GM19099 (cell line): ENCODE results near the gene MCOLN1.

Experiments
- POLR2A ChIP-seq: IDR thresholded peaks from 3 replicates; pipeline ENCODE4 v1.6.1; 2011; ENCODE audit warnings: low read depth; ENCODE audit not compliant: insufficient read length; ENCODE audit errors: extremely low read depth

Gene MCOLN1

DNA sequence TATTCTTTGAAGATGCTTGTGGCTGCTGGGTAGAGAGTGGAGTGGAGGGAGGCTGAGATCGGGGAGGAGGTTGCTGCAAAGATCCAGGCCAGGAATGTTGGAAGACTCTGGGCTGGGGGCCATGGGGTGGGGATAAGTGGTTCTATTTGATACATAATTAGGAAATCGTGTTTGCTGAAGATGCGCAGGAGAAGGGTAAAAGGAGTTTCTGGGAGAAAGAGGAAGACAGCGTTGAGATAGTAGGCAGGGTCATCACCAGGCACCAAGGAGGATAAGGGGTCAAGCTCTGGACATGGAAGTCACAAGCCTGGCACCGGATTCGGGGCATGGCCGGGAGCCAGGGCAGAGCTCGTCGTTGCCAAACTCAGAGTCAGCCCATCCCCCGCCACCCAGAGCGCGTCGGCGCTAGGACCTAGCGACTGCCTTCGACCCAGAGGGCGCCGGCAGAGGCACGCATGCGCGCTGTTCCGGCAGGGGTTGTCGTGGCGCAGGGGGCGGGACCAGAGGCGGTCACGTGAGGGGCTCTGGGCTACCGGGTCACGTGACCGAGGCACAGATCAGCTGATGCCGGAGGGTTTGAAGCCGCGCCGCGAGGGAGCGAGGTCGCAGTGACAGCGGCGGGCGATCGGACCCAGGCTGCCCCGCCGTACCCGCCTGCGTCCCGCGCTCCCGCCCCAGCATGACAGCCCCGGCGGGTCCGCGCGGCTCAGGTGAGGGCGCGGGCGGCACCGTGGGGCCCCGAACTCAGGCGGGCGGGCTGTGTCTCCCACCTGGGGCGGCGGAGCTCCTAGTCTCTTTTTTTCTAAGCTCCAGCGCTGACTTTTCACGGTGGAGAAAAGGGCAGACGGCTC lies at the start of gene MCOLN1:
MCOLN1 (plus strand) TSS at position 553 of the 851 bp plus-strand sequence; CDS start at position 680, 127 bp downstream.
- peak; percentile 63 for TF ChIP-seq POLR2A

DNA sequence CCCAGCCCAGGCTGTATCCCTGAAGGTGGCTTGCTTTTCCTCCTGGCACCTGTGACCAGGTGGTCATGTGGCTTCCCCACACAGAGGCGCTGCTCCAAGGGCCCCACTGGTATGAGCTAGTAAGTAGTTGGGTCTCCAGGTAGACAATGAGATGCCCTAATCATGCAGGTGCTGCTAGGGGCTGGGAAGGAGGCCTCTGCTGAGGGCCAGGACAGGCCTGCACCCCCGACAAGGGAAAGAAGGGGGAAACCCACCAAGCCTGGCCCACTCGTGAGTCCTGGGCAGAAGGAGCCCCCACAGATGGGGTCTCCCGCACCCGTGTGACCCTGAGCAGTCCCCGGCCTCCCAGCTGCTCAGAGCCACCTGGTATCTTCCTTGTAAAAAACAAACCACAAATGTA lies 46.8 kb upstream of the MCOLN1 start:
- TF ChIP-seq POLR2A: no peak

DNA sequence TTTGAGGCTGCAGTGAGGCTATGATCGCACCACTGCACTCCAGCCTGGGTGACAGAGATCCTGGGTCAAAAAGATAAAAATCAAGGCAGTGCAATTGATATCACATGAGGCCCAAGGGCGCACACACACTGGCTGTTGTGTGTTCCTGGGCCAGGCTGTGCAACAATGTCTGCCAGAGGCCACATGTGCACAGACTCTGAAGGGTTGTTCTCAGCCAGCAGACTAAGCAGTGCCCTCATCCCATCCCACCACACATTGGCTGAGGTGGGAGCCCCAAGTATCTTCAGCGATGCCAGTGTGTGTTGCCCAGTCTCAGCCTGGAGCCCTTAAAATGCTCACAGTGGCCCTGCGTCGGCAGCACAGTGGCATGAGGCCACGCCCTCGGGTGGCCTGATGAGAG lies 46.2 kb upstream of the MCOLN1 start:
- TF ChIP-seq POLR2A: no peak

DNA sequence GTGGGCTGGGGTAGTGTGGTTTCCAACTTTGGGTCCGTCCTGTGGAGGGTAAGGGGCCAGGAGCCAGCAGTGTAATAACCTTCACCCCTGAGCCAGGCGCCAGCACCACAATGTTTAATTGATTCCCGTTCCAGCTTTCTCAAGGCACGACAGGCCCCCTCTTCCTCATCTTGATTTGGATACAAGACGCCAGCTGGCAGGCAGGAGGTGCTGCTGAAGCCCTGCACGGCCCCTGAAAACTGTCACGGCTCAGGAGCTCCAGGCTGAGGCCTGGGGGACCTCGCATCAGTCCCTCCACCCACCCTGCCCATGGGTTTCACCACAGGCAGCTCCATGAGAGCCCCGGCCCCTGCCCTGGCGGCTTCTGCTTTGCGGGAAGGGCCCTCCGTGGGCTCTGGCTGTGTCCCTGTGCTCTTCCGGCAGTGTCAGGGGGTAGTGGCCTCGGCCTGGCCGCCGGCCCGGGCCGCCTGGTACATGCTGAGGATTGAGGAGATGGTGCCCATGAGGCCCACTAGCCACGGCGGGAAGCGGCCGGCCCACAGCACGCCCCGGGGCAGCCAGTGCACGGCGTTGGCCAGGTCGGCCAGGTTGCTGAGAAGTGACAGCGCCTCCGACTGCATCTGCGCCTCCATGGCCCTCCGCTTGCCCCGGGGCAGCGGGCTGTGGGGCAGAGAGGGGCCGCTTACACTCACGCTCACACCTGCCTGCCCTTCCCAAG lies 45.5 kb upstream of the MCOLN1 start:
- no peak for TF ChIP-seq POLR2A

DNA sequence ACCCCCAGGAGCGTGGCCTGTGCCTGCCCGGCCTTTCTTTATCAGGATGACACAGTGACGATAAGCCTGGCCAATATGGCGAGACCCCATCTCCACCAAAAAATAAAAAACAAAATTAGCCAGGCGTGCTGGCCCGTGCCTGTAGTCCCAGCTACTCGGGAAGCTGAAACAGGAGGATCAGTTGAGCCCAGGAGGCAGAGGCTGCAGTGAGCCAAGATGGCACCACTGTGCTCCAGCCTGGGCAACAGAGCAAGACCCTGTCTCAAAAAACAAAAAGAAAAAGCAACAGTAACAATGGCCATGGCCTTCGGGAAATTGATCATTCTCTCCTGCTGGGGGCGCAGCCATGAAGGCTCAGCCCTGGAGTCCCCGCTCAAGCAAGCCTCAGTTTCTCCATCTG lies 44.7 kb upstream of the MCOLN1 start:
- no peak for TF ChIP-seq POLR2A

DNA sequence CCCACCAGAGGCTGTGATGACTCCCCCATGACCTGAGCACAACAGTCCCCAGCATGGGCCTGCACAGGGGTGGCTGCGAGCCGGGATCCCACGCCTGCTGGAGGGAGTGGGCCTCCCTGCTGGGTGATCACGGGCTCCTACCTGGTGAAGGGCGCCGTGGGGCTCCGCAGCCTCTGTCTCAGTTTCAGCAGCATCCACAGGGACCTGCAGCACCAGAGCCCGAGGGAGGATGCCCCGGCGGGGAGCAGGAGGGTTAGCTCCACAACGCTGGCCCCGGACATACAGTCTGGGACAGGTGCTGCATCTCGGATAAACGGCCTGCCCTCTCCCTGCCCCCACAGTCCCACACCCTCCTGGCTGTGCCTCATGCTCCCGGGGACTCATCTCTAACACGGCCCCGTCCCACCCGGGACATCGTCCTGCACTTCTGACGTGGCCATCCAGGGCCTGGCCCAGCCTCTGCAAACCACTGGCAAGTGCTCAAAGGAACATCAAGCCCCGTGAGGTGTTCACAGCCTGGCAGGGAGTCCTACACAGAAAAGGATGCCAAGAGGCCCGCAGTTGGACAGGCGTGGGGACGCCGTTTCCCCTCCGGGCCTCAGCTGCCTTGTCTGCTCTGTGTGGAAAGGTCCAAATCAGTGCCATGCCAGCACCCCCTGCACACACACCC lies 44.1 kb upstream of the MCOLN1 start:
- TF ChIP-seq POLR2A: no peak

DNA sequence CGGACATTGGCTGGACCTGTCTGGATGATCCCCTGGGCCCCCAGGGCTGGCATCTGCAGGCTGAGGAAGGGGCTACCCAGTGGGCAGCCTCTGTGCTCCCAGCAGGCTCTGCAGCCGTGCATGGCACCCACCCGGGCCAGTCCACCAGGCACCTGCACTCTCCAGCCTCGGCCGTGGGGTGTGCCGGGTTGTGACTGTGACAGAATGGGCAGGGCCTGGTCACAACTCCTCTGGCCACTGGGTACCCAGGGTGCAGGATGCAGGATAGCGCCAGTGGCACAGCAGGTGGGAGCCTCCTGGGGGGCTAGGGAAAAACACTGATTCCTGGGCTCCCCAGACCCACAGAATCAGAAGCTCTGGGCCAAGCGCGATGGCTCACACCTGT lies 43.6 kb upstream of the MCOLN1 start:
- no peak for TF ChIP-seq POLR2A

DNA sequence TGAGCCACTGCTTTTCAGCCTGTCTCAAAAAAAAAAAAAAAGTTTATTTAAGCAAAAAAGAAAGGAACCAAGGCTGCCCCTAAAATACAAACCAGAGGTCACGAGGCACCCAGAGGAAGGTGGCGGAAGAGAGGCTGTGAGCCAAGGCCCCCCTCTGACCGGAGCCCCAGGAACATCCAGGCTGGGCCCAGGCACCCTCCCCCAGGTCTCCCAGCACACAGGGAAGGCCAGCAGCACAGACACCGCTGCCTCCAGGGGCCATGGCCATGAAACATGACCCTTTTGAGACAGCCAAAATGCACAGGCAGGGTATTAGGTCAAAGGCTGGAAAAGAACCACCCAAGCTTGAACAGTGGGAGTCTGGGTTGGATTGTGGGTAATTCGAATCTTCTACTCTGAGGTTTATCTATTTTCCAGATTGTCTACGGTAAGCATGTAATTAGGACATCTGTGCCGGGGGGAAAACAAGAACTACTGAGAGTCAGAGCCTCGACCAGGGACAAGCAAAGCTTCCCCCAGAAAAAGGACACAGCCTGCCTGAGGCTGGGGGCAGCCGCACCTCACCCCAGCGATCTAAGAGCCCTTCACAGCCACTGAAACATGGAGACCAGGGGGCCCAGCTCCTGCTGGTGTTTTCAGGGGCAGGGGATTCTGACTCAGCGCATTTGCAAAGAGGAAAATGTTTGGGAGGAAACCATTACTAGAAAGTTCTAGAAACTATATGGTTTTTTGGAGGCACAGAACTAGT lies 42.0 kb upstream of the MCOLN1 start:
- TF ChIP-seq POLR2A: no peak

DNA sequence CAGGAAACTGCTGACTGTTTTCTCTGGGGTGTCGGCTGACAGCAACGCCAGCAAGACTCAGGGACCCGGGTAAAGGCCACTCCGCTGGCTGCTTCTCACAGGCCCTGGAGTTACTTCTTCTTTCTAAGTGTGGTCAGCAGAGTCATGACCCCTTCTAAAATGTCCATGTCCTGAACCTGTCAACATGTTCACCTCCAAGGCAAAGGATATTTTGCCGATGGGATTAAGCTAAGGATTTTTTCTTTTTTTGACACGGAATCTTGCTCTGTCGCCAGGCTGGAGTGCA lies 41.5 kb upstream of the MCOLN1 start:
- no peak for TF ChIP-seq POLR2A

DNA sequence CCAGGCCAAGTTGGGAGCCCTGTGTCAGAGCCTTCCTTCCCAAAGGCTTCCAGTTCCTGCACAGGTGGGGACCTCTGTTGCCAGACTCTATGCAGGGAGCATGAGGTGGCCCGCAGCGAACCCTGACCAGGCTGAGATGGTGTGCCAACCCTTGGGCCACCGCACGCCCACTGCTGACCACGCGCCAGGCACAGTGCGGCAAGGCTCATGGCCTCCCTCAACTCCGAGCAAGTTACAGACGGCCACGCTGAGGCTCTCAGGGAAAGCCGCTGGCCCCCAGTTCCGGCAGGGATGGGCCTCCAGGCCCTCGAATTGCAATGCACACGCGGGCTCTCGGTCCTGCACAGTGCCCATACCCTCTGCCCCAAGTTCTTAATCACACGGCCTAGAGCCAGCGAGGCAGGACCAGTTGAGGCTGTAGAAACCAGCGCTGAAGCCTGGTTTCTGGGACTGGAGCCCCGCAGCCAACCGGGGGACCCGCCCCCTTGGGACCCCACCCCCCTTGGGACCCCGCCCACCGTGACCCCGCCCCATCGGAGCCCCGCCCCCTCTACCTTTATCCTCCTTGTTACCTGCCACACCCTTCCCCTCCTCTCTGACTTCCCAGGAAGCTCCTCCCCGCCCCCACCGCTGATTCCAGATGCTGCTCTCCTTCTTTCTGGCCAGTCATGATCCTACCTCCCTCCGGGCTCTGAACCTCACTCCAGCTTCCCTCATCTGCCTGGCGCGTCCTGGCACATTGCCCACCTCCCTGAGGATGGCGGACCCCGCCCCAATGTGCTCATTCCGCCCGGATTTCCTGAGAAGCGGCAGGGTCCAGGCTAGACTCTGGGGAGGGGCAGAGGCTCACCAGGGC lies 39.6 kb upstream of the MCOLN1 start:
- no peak for TF ChIP-seq POLR2A

DNA sequence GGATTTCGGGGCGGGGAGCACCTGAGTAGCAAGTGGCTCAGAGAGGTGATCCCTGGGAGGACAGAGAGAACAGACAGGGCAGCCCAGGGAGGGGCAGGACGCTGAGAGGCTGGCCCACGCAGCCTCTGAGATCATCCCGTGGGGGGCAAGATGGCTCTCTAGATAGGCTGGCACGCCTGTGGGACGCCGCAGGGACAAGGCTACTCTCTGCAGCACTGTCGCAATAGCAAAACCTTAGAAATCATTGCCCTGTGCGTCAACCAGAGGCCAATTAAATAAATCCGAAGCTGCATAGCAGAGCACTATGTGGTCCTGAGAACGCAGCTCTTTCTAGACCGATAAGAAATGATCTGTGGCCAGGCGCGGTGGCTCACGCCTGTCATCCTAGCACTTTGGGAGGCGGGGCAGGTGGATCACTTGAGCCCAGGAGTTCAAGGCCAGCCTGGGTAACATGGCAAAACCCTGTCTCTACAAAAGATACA lies 38.7 kb upstream of the MCOLN1 start:
- no peak for TF ChIP-seq POLR2A

DNA sequence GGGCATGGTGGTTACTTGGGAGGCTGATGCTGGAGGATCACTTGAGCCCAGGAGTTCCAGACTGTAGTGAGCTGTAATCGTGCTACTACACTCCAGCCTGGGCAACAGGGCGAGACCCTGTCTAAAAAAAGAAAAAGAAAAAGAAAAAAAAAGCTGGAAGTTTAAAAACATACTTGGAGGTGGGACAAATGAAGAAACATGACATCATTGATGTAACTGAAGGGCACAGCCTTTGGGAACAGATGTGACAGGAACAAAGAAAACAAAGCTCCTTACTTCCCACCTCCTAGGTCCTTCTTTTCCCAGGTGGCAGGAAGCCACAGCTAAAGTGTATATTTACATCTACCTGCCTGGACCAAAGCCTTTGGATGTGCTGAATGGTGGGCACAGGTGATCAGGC lies 35.5 kb upstream of the MCOLN1 start:
- TF ChIP-seq POLR2A: no peak

DNA sequence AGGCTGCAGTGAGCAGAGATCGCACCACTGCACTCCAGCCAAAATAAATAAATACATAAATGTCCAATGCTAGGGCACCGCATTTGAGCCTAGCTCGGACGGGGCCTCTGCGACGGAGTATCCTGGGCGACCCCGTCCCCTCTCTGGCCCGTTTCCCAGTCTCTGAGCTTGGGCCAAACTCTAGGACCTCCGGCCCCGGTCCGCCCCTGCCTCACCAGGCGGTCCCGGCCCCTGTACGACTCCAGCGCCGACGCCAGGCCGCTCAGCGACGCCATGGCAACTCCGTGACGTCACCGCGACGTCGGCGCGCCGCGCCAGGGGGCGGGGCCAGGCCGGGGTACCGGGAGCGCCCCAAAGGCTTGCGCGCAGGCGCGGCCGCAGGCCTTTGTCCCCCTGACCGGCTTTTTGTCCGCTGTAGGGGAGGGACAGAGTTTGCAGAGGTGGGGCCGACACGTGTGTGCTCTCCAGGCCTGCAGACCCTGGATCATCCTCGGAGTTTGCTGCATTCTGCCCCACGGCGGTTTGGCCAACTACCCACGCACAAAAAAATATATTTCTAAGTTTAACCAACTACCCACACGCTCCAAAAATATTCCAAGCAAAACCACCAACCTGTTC lies 33.6 kb upstream of the MCOLN1 start, which contains the start of gene PEX11G:
PEX11G (minus strand) TSS at position 300 of the 618 bp plus-strand sequence; CDS start at position 275, 25 bp downstream.
- TF ChIP-seq POLR2A: peak; percentile 65
